Left renal cortex interstitium (tissue), 4 donors: Measurements from ENCODE around the gene VWA8. TPM values are rescaled to one million over a fixed set of nuclear protein-coding genes. Genes with fewer than 3 reads are reported as not detected.

Experiments
- DNase-seq, 4 donors: peaks; one replicate each; pipeline ENCODE4 v3.0.0-alpha.2; 2013; ENCODE audit warnings: low read depth in 4 of 4, low spot score in 2 of 4, missing footprints in 1 of 4
- polyA plus RNA-seq, 4 donors: library from polyadenylated mRNA; unstranded; fragments of 120-200 nt; gene quantifications; one replicate each; pipeline ENCODE4 v1.2.1, GENCODE V29; 2013; ENCODE audit not compliant: insufficient read length in 4 of 4

VWA8 gene
- polyA plus RNA-seq, 4 donors, result 18.2 to 23.1 (median 19.5) TPM

GRCh38 chr13:41565846-41566245 is 395.1 kb downstream of the VWA8 start:
- DNase-seq, result no peak

GRCh38 chr13:41565216-41565615 is 395.7 kb downstream of the VWA8 start:
- peak in 1 of 4 donors; percentile 20 for DNase-seq

GRCh38 chr13:41563984-41564365 is 396.9 kb downstream of the VWA8 start:
- no peak for DNase-seq

- DNase-seq, result no peak
These were observed 397.4 kb downstream of the VWA8 start for GRCh38 chr13:41563341-41563983.

GRCh38 chr13:41562541-41563178 is 398.2 kb downstream of the VWA8 start:
- no peak for DNase-seq

- DNase-seq, result no peak
These were observed 398.8 kb downstream of the VWA8 start for GRCh38 chr13:41562083-41562482.

- DNase-seq, result no peak
These were observed 399.7 kb downstream of the VWA8 start for GRCh38 chr13:41561170-41561569.

- DNase-seq, result no peak
These were observed 401.9 kb downstream of the VWA8 start for GRCh38 chr13:41558781-41559560.

GRCh38 chr13:41557719-41558118 is 403.2 kb downstream of the VWA8 start:
- DNase-seq, result no peak

GRCh38 chr13:41554626-41555386 is 406.1 kb downstream of the VWA8 start:
- no peak for DNase-seq

GRCh38 chr13:41554180-41554579 is 406.7 kb downstream of the VWA8 start:
- DNase-seq, result no peak

GRCh38 chr13:41552031-41552430 is 408.9 kb downstream of the VWA8 start:
- DNase-seq, result no peak

GRCh38 chr13:41550276-41550675 is 410.6 kb downstream of the VWA8 start:
- DNase-seq, result no peak

- DNase-seq, result no peak
These were observed 411.4 kb downstream of the VWA8 start for GRCh38 chr13:41549491-41549890.

- DNase-seq, result no peak
These were observed 412.0 kb downstream of the VWA8 start for GRCh38 chr13:41548910-41549309.

- no peak for DNase-seq
These were observed 412.9 kb downstream of the VWA8 start for GRCh38 chr13:41548031-41548430.

GRCh38 chr13:41547251-41548000 is 413.5 kb downstream of the VWA8 start:
- DNase-seq, result no peak

- no peak for DNase-seq
These were observed 414.3 kb downstream of the VWA8 start for GRCh38 chr13:41546372-41547190.

- no peak for DNase-seq
These were observed 415.5 kb downstream of the VWA8 start for GRCh38 chr13:41545432-41545707.
